ENCODE results near the gene NLRP6. TPM values are rescaled to one million over a fixed set of nuclear protein-coding genes. Genes with fewer than 3 reads are reported as not detected.

The NLRP6 gene
- total and polyA plus RNA-seq, 9 donors: 0.02 to 1.1 (median 0.20) TPM; not detected in 3

DNA sequence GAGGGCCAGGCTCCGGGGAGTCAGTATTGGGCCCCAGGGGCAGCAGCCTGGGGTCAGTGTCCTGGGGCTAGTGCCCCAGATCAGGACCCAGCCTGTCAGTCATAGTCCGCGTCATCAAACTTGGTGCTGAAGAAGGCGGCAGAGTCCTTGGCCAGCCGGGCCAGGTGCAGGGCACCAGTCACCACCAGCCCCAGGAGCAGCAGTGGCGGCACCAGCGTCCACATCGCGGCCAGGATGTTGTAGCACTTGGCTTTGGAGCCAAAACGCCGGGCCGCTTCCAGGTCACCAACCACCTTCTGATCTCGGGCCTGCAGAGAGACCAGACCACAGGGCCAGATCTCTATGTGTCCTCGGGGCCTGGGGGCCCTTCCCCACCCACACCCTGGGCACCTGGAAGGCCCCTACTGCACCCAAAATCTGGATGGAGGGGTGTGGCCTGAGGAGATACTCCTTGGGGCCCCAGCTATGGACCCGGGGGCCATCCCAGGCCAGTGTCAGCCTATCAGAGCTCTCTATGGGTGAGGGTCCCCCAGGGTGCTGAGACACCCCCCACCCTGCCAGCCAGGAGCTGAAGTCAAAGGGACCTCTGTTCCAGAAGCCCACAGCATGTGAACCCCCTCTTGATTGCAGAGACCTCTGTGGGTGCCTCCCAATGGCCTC lies 20.3 kb downstream of the NLRP6 start:
- TF ChIP-seq EP300 (IDR thresholded peaks at IDR 0.05) (no peak), POLR2A (IDR thresholded peaks at IDR 0.05) (no peak)
- TF ChIP-seq, protein P1, sequence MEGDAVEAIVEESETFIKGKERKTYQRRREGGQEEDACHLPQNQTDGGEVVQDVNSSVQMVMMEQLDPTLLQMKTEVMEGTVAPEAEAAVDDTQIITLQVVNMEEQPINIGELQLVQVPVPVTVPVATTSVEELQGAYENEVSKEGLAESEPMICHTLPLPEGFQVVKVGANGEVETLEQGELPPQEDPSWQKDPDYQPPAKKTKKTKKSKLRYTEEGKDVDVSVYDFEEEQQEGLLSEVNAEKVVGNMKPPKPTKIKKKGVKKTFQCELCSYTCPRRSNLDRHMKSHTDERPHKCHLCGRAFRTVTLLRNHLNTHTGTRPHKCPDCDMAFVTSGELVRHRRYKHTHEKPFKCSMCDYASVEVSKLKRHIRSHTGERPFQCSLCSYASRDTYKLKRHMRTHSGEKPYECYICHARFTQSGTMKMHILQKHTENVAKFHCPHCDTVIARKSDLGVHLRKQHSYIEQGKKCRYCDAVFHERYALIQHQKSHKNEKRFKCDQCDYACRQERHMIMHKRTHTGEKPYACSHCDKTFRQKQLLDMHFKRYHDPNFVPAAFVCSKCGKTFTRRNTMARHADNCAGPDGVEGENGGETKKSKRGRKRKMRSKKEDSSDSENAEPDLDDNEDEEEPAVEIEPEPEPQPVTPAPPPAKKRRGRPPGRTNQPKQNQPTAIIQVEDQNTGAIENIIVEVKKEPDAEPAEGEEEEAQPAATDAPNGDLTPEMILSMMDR (IDR thresholded peaks at IDR 0.05): no peak
- no peak overlapping the region for H3K4me3 ChIP-seq
- peak in 3 of 5 donors; percentile 14 to 34 (median 27) for DNase-seq
- no peaks in the 10 kb centered on the region for H3K36me3 ChIP-seq
- H3K9me3 ChIP-seq: no peaks in the 10 kb centered on the region
- intact Hi-C loops (cut with DNase I): loop anchor here in 1 of 4 donors (5.0 kb wide), 1 partner anchor 214 kb away; no protein-coding TSS in a partner anchor
- H3K4me1 ChIP-seq (ENCODE audit: insufficient read depth): no peaks in the 10 kb centered on the region
- H3K27ac ChIP-seq: no peak overlapping the region
- 64 to 72% (median 71%) methylated on average over 15 of the region's 15 CpGs for WGBS, 3 donors
- H3K27me3 ChIP-seq: no peaks in the 10 kb centered on the region

DNA sequence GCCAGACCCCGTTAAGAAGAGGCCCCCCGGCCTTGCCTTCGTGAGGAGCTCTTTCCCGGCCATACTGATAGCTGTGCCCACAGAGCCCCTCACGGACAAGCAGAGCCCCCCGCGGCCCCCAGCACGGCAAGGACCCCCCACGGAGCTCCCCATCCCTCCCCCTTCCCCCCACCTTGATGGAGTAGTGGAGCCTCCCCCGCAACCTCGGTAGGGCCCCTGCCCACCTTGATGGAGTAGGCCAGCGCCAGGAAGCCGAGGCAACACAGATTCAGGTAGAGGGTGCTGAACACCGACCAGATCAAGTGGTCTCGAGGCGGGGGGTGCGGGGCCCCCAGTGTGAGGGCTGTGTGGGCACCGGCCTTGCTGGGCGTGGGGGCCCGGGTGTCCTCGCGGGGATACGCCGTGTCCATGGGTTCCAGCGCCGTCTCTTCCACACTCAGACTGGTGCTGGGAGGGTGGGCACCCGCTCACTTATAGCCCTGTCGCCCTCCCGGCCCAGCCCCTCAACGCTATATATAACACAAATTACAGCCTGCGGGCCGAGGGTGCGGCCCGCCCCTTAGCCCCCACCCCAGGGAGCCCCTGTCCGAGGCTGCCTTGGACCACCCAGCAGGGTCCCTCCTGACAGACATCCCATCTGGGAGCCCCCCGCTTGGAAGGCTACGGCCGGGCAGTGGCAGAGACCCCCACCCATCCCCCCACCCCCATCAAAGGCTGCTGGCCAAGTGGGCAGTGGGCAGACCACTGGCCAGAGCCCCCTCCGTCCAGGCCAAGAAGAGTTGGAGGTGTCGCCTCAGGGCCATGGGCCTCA lies 21.1 kb downstream of the NLRP6 start, which contains the start of gene IFITM5:
IFITM5 (minus strand) TSS at position 446 of the 811 bp plus-strand sequence; CDS start at position 410, 36 bp downstream.
- H3K9me3 ChIP-seq: no peaks in the 10 kb centered on the region
- no peaks in the 10 kb centered on the region for H3K4me1 ChIP-seq (ENCODE audit: insufficient read depth)
- H3K27ac ChIP-seq: no peak within 1 kb of the TSS
- intact Hi-C loops (cut with DNase I): loop anchor here in 1 of 4 donors (5.0 kb wide), 1 partner anchor 213 kb away; no protein-coding TSS in a partner anchor
- H3K36me3 ChIP-seq: no peaks in the 10 kb centered on the region
- H3K4me3 ChIP-seq: no peak within 1 kb of the TSS
- peak in 2 of 5 donors; percentile 26 to 42 for DNase-seq
- no peak for TF ChIP-seq POLR2A (IDR thresholded peaks at IDR 0.05)
- TF ChIP-seq EP300 (IDR thresholded peaks at IDR 0.05): no peak
- TF ChIP-seq, protein P1 (IDR thresholded peaks at IDR 0.05): no peak
- WGBS, 3 donors: 46 to 53% (median 48%) methylated on average over 35 to 40 of the region's 40 CpGs
- no peaks in the 10 kb centered on the region for H3K27me3 ChIP-seq

DNA sequence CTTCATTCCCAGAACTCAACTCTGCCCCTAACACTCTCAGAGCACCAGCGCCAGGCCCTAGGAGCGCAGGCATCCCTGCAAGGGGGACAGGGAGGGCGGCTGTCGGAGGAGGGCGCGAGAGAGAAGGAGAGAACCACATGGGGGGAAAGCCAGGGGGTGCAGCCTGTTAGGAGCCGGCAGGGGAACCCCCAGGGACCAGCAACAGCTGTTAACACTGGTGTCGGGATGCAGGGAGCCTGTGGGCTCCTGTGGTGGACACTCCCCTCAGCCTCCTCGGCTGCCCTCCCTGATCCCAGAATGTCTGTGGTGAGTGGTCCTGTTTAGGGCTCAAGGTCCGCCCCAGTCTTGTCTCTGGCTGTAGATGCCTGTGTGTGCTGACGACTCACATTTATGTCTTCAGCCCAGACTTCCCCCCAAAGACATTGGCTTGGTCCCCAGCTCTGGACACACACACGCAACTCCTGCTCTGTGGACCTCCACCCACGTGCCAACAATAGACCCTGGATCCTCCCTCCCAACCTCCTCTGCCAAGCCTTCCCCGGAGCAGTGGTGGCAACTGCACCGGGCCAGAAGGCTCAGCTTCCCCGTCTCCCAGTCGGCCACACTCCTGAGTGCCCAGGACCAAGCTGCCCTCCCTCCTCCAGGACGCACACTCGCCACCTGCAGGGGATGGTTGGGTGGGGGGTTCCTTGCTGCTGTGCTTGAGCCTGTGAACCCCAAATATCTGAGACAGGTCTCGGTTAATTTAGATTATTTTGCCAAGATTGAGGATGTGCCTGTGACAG lies 21.9 kb downstream of the NLRP6 start:
- no peaks in the 10 kb centered on the region for H3K9me3 ChIP-seq
- no peak overlapping the region for H3K4me3 ChIP-seq
- H3K27ac ChIP-seq: no peak overlapping the region
- no peaks in the 10 kb centered on the region for H3K4me1 ChIP-seq (ENCODE audit: insufficient read depth)
- WGBS, 3 donors: 14 to 24% (median 19%) methylated on average over 20 of the region's 20 CpGs
- no peaks in the 10 kb centered on the region for H3K27me3 ChIP-seq
- intact Hi-C loops (cut with DNase I): loop anchor here in 2 of 4 donors (5.0 to 10.0 kb wide), 3 partner anchors 65 to 212 kb away; partner anchors contain the start of genes BET1L (in 1 of the 2), PSMD13 (in 1 of the 2), RIC8A (in 1 of the 2) and SIRT3 (in 1 of the 2)
- TF ChIP-seq POLR2A (IDR thresholded peaks at IDR 0.05): no peak
- TF ChIP-seq EP300 (IDR thresholded peaks at IDR 0.05): no peak
- H3K36me3 ChIP-seq: no peaks in the 10 kb centered on the region
- DNase-seq: peak in 2 of 5 donors; percentile 22 to 43

DNA sequence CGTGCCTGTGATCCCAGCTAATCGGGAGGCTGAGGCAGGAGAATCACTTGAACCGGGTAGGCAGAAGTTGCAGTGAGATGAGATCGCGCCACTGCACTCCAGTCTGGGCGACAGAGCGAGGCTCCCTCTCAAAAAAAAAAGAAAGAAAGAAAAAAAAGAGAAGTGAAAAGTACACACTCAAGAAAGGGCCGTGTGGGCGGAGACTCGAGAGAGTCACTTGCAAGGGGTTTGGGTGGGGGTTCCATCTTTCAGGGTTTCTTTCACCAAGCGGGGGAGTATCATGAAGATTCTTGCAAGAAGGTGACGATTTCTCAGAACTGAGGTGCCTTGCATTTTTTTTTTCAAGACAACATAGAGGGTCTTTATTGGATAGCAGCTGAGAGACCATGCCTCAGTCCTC lies 25.2 kb downstream of the NLRP6 start:
- H3K27me3 ChIP-seq: no peaks in the 10 kb centered on the region
- intact Hi-C loops (cut with DNase I): loop anchor here in 2 of 4 donors (10.0 kb wide), 2 partner anchors 69 to 99 kb away; partner anchors contain the start of genes BET1L (in 1 of the 2), PSMD13 (in 1 of the 2), RIC8A (in 1 of the 2) and SIRT3 (in 1 of the 2)
- no peaks in the 10 kb centered on the region for H3K9me3 ChIP-seq
- H3K4me3 ChIP-seq: no peak overlapping the region
- 84 to 95% (median 88%) methylated on average over 12 of the region's 12 CpGs for WGBS, 3 donors
- no peaks in the 10 kb centered on the region for H3K36me3 ChIP-seq
- no peak for DNase-seq
- H3K27ac ChIP-seq: no peak overlapping the region
- peaks cover 3% of the 10 kb centered on the region for H3K4me1 ChIP-seq (ENCODE audit: insufficient read depth)
- no peak for TF ChIP-seq EP300 (IDR thresholded peaks at IDR 0.05)
- TF ChIP-seq, protein P1 (IDR thresholded peaks at IDR 0.05): no peak
